Subcutaneous adipose tissue (tissue), 4 donors: Measurements from ENCODE around the gene MVK. TPM values are rescaled to one million over a fixed set of nuclear protein-coding genes. Genes with fewer than 3 reads are reported as not detected.

Experiments
- CTCF ChIP-seq: fragments of 450-650 bp; IDR thresholded peaks from one replicate; pipeline ENCODE4 v1.5.1; 2016; ENCODE audit warnings: low read depth, mild to moderate bottlenecking, control low read depth, antibody characterized with exemption, moderate library complexity
- total RNA-seq, 4 donors: library from RNA; depleted of rRNA; stranded (reverse); fragments of >200 nt; gene quantifications; one replicate each; pipeline ENCODE4 v1.1.0, GENCODE V29; 2016

The MVK gene
- total RNA-seq, 4 donors from 2014 or later = 5.4 to 15.1 (median 11.5) TPM

- TF ChIP-seq CTCF = no peak
These were observed 34.1 kb upstream of the MVK start for GRCh38 chr12:109539508-109539907.

GRCh38 chr12:109540526-109541412, 32.8 kb upstream of the MVK start:
- TF ChIP-seq CTCF = no peak

GRCh38 chr12:109541413-109541726, 32.2 kb upstream of the MVK start:
- no peak for TF ChIP-seq CTCF

- TF ChIP-seq CTCF = no peak
These were observed 31.6 kb upstream of the MVK start for GRCh38 chr12:109542014-109542413.

GRCh38 chr12:109542876-109543275, 30.7 kb upstream of the MVK start:
- no peak for TF ChIP-seq CTCF

- TF ChIP-seq CTCF = no peak
These were observed 28.6 kb upstream of the MVK start for GRCh38 chr12:109544955-109545531.

GRCh38 chr12:109545826-109546225, 27.8 kb upstream of the MVK start:
- no peak for TF ChIP-seq CTCF
